WERI-Rb-1 (cell line): ENCODE data around the gene HCRTR1.

Source experiments
- DNase-seq: peaks from one replicate; pipeline ENCODE4 v3.0.0-alpha.2; 2020
- H3K27ac ChIP-seq: fragments of 250-450 bp; sonication (Bioruptor Pico); 2 replicates; pipeline ENCODE4 v1.5.1; 2020; ENCODE audit warnings: mild to moderate bottlenecking, moderate library complexity
- H3K27me3 ChIP-seq: fragments of 250-450 bp; sonication (Bioruptor Pico); 2 replicates; pipeline ENCODE4 v1.5.1; 2021; ENCODE audit warnings: mild to moderate bottlenecking, low read depth, moderate library complexity; ENCODE audit not compliant: insufficient read depth, severe bottlenecking
- H3K36me3 ChIP-seq: fragments of 250-450 bp; sonication (Bioruptor Pico); 2 replicates; pipeline ENCODE4 v1.5.1; 2020; ENCODE audit warnings: mild to moderate bottlenecking, moderate library complexity
- H3K4me3 ChIP-seq: 2 replicates; pipeline ENCODE4 v1.5.1; 2011; ENCODE audit warnings: low read depth, mild to moderate bottlenecking, control low read depth, low read length
- H3K9me3 ChIP-seq: fragments of 250-450 bp; sonication (Bioruptor Pico); 2 replicates; pipeline ENCODE4 v1.5.1; 2021; ENCODE audit warnings: mild to moderate bottlenecking, moderate library complexity; ENCODE audit not compliant: severe bottlenecking
- TF ChIP-seq, protein P1 (sequence below): IDR thresholded peaks from 2 replicates; pipeline ENCODE4 v1.5.1; 2011; ENCODE audit warnings: low read depth, mild to moderate bottlenecking, control low read depth, inconsistent platforms, low read length

Gene HCRTR1

DNA sequence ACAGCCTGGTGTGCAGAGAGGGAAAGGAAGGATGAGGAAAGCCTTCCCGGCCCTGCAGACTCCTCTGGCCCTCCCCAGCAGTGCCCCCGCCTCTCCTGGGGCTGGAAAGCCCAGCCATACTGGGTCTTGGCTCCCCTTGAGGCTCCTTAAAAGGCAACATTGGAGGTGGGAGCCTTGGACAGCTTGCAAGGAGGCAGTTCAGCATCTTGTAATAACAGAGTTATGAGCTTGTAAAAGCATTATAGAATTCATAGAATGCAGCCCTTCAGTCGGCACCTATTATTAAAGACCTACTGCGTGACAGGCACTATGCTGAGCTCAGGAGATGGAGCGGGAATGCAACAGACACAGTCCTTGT lies 37.0 kb upstream of the HCRTR1 start:
- no peaks in the 10 kb centered on the region for H3K9me3 ChIP-seq
- no peaks in the 10 kb centered on the region for H3K27me3 ChIP-seq
- TF ChIP-seq, protein P1, sequence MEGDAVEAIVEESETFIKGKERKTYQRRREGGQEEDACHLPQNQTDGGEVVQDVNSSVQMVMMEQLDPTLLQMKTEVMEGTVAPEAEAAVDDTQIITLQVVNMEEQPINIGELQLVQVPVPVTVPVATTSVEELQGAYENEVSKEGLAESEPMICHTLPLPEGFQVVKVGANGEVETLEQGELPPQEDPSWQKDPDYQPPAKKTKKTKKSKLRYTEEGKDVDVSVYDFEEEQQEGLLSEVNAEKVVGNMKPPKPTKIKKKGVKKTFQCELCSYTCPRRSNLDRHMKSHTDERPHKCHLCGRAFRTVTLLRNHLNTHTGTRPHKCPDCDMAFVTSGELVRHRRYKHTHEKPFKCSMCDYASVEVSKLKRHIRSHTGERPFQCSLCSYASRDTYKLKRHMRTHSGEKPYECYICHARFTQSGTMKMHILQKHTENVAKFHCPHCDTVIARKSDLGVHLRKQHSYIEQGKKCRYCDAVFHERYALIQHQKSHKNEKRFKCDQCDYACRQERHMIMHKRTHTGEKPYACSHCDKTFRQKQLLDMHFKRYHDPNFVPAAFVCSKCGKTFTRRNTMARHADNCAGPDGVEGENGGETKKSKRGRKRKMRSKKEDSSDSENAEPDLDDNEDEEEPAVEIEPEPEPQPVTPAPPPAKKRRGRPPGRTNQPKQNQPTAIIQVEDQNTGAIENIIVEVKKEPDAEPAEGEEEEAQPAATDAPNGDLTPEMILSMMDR = no peak
- H3K27ac ChIP-seq = no peak overlapping the region
- no peak overlapping the region for H3K4me3 ChIP-seq
- DNase-seq = no peak
- no peaks in the 10 kb centered on the region for H3K36me3 ChIP-seq

DNA sequence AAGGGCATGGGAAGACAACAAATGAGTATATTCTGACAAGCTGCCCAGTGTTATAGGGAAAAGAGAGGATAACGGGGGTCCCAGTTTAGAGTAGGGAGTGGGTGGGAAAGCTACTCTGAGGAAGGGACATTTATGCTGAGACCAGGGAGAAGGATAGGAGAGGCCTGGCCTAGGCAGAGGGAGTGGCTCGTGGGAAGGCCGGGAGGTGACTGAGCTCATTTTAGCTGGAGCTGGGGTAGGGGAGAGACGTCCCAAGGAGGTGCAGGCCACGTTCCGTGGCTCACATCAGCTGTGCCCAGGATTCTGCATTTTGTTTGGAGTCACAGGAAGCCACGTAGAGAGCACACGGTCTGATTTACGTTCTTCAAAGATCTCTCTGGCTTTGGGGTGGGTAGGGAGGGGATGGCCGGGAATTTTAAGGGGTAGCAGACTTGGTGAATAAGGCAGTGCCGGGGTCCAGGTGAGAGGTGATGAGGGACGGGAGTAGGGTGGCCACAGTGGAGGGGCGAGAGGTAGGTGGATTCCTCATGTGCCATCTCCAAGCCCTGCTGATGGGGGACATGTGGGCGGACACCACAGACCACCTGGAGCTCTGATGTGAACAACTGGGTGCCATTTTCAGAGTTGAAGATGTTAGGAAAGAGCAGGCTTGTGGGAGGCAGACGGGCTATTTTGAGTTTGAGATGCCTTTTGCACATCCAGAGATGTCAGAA lies 36.4 kb upstream of the HCRTR1 start:
- no peak overlapping the region for H3K27ac ChIP-seq

DNA sequence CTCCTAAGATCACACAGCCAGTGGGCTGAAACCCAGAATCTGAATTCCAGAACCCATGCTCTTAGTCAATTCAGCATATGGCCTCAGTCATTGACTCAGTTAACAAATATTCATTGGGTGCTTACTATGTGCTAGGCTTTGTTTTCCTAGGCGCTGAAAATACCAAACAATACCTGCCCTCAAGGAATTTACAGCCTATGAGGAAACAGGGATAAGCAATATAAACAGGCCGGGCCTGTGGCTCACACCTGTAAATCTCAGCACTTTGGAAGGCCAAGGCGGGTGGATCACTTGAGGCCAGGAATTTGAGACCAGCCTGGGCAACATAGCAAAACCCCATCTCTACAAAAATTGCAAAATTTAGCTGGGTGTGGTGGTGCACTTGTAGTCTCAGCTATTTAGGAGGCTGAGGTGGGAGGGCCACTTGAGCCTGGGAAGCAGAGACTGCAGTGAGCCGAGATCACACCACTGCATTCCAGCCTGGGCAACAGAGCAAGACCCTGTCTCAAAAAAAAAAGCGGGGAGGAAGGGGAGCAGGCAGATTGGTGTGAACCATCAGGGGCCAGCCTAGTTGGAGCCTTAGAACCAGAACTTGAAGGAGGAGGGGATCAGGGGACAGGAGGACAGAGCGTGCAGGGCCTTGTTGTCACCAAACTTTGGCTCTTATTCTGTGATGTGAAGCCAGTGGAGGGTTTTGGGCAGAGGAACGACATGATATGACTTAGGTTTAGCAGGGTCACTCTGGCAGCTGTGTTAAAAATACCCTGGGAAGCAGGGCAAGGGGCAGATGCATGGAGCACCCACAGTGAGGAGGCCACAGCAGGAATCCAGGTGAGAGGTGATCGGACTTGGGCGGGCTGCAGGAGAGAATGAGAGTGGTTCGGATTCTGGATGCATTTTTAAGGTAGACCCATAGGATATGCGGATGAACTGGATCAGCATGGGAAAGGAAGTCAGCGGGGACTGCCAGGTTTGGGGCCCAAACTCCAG lies 35.4 kb upstream of the HCRTR1 start:
- H3K27ac ChIP-seq = no peak overlapping the region
- H3K4me3 ChIP-seq = no peak overlapping the region
- TF ChIP-seq, protein P1 = no peak
- no peaks in the 10 kb centered on the region for H3K27me3 ChIP-seq
- no peaks in the 10 kb centered on the region for H3K36me3 ChIP-seq
- no peaks in the 10 kb centered on the region for H3K9me3 ChIP-seq
- DNase-seq = no peak

More for the DNA sequence above, 36.4 kb upstream of the HCRTR1 start:
- Histone ChIP-seq H3K36me3 (no peaks in the 10 kb centered on the region), H3K27me3 (no peaks in the 10 kb centered on the region), H3K4me3 (no peak overlapping the region), H3K9me3 (no peaks in the 10 kb centered on the region)
- TF ChIP-seq, protein P1 = no peak
- DNase-seq = no peak

DNA sequence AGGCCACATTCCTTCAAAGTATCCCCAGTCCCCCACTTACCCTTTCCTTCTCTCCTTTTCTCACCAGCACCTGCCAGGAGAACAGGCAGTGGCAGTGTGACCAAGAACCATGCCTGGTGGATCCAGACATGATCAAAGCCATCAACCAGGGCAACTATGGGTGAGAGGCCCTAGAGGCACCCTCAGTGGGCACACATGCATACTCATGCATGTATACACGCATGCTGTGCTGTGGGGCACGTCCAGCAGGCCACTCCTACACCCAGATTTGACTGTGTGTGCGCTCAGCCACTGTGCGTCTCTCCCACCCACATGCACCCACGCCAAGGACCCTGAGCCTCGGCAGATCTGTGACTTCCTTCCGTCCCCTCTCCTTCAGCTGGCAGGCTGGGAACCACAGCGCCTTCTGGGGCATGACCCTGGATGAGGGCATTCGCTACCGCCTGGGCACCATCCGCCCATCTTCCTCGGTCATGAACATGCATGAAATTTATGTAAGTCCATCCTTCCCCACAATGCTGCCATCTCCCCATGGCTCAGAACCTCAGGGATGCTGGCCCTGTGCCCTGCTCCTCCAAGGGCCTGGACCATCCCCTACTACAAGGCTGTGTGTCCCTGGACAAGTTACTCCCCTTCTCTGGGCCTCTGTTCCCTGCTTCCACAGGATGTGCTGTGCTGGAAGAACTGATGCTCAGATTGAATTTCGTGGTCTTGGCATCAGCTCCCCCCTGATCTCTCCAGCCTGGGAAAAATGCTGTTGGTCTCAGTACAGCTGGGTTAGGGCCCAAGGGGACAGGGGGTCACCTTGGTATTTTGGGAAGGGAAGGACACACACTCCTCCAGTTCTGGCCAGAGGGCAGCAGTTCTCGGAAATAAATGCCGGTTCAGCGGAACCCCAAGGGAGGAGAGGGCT lies 34.2 kb upstream of the HCRTR1 start:
- Histone ChIP-seq H3K9me3 (no peaks in the 10 kb centered on the region), H3K27ac (no peak overlapping the region), H3K4me3 (no peak overlapping the region), H3K36me3 (no peaks in the 10 kb centered on the region), H3K27me3 (no peaks in the 10 kb centered on the region)
- TF ChIP-seq, protein P1 = no peak
- DNase-seq = no peak

DNA sequence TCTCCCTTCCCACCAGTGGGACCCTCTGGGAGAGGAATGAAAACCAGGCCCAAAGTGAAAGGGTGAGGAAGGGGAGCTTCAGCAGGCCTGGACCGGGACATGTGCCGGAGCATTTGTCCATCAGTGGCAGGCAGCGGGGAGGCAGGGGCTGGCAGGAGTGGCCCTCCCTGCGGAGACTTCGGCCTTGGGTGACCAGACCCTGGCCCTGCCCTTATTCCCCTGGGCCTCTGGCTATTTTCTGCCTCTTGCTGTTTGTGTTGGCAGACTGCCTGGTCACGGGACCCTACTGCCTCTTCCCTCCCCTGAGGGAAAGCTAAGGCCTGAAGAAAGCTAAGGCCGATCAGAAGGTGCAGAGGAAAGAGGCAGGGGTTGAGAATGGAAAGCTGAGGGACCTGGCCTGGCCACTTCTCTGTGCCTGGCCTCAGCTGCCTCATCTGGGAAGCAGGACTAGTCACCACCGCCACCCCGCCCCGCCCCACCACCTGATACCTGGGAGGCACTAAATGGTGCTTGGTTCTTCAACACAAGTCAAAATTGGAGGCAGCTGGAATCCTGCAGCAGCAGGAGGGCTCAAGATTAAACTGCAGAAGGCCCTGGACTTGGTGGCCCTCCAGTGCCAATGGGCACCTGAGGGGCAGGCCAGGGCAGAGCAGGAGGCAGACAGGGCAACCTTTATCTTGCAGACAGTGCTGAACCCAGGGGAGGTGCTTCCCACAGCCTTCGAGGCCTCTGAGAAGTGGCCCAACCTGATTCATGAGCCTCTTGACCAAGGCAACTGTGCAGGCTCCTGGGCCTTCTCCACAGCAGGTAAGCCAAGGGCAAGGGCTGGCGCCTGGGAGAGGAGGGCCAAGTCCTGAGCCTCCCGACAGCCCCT lies 33.3 kb upstream of the HCRTR1 start:
- no peak overlapping the region for H3K27ac ChIP-seq
- no peak overlapping the region for H3K4me3 ChIP-seq
- no peaks in the 10 kb centered on the region for H3K27me3 ChIP-seq
- H3K9me3 ChIP-seq = no peaks in the 10 kb centered on the region
- TF ChIP-seq, protein P1 = no peak
- no peaks in the 10 kb centered on the region for H3K36me3 ChIP-seq
- DNase-seq = no peak
